ENCODE results near the gene GNPDA2. TPM values are rescaled to one million over a fixed set of nuclear protein-coding genes. Genes with fewer than 3 reads are reported as not detected.
"Not testable (repeated sequence)": the region's sequence is repeated elsewhere in the genome, so short reads cannot be mapped to it uniquely, and the experiment has no call there.

The GNPDA2 gene
- total RNA-seq, result 10 to 100 TPM; 22.0 to 25.9 (median 22.6) TPM

DNA sequence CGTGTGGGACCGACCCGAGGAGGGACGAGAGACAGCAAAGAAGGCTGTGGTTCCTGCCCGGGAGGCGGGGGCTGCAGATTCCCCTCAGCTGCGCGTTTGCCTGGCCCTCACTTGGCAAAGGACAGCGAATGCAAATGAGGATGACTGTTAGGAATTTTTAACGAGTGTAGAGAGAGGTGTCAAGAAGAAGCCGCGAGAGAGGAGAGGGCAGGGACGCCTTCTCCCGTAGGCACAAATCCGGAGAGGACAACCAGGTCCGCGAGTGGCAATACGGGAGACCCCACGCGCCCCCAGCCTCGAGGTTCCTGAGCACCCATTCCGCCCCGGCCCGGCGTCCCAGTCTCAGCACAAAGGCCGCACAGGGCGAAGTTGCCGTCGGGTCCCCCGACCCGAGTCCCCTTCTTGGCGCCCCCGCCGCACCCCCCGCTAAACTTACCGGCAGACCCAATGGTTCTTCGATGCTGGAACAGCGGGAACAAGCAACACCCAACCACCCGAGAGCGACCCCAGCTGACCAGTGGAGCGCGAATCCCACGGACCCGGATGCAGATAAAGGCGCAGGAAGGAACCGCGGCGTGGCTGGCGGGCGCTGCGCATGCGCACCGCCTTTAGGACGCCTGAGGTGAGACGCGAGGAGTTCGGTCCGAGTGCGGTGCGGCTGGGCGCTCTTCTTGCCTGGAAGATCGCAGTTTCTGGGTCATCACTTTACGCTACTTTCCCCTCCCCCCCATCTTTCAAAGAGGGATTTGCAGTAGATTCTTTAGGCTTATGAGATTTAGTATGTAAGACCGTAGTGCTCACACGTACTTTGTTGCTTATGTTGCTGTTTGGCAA lies at the start of gene GNPDA2:
Gene GNPDA2, minus strand, starts transcription at position 519 of the 834 bp plus-strand sequence. CDS start 4,349 bp downstream, outside the sequence.
- no peaks in the 10 kb centered on the region for H3K9me3 Mint-ChIP-seq
- H3K4me3 Mint-ChIP-seq, result peak within 1 kb of the TSS; percentile 95
- ATAC-seq (peak; percentile 91 to 92), DNase-seq (peak; percentile 73)
- no peaks in the 10 kb centered on the region for H3K27me3 Mint-ChIP-seq (ENCODE audit: low read depth)
- H3K36me3 Mint-ChIP-seq (ENCODE audit: insufficient read depth), result peaks cover 3% of the 10 kb centered on the region
- H3K4me1 Mint-ChIP-seq (ENCODE audit: low read depth), result peaks cover 39% of the 10 kb centered on the region

DNA sequence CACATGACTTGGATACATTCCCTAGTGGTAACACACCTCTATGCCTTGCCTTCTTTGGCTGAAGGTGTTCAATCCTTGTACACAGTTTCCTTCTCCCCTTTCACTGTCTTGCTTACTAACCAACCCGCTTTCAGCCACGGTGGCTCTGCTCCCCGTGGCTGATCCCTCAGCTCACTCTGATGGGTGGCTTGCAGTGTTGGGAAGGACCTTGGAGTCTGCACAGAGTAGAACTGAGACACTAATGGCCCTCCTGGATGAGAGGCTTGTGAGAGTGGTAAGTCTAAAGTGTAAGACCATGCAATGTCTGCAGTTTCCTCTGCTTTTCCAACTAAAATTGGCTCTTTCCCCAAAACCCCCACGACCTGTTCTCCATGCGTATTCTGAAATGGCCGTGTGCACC lies 46.0 kb upstream of the GNPDA2 start:
- no peak overlapping the region for H3K4me3 Mint-ChIP-seq
- ATAC-seq (no peak), DNase-seq (no peak)
- no peaks in the 10 kb centered on the region for H3K4me1 Mint-ChIP-seq (ENCODE audit: low read depth)
- H3K9me3 Mint-ChIP-seq, result peaks cover 4% of the 10 kb centered on the region
- H3K36me3 Mint-ChIP-seq (ENCODE audit: insufficient read depth), result no peaks in the 10 kb centered on the region
- H3K27me3 Mint-ChIP-seq (ENCODE audit: low read depth), result peaks cover 5% of the 10 kb centered on the region

DNA sequence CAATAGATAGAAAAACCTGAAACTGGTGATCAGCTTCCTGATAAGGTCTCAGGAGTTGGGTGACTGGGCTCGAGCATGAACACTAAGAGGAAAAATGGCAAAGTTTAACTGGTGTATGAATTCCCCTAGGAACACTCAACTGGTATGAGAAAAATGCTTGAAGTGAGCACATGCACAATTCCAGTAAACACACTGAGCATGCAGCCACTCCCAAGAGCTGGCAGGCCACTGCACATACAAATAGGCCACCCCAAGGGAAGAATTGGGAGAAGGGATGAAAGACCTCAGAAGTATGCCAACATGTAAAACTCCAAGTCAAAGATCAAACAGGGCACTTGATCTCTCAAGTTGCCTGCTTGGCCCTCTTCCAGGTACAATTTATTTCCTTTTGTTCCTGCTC lies 45.4 kb upstream of the GNPDA2 start:
- no peak for DNase-seq
- ATAC-seq, result no peak
- H3K36me3 Mint-ChIP-seq (ENCODE audit: insufficient read depth), result no peaks in the 10 kb centered on the region
- H3K4me1 Mint-ChIP-seq (ENCODE audit: low read depth), result no peaks in the 10 kb centered on the region
- H3K4me3 Mint-ChIP-seq, result no peak overlapping the region
- H3K27me3 Mint-ChIP-seq (ENCODE audit: low read depth), result peaks cover 5% of the 10 kb centered on the region
- H3K9me3 Mint-ChIP-seq, result peaks cover 4% of the 10 kb centered on the region

DNA sequence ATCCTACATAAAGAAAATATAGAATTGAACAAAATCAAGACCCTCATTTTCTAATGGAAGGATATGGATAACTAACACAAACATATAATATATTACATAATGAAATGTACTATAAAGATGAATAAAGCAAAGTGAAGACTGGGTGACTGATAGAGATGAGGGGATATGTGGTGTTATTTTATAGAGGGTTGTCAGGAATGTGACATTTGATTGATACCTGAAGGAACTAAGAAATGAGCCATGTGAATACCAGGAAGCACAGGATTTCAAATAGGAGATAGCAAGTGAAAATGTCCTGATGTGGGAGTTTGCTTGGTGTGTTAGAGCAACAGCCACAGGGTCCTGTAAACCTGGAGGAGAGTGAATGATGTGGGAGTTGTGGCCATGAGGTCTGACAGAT lies 40.1 kb upstream of the GNPDA2 start:
- H3K27me3 Mint-ChIP-seq (ENCODE audit: low read depth), result peaks cover 10% of the 10 kb centered on the region
- ATAC-seq, result no peak
- H3K9me3 Mint-ChIP-seq, result no peaks in the 10 kb centered on the region
- DNase-seq, result no peak
- no peak overlapping the region for H3K4me3 Mint-ChIP-seq
- no peaks in the 10 kb centered on the region for H3K36me3 Mint-ChIP-seq (ENCODE audit: insufficient read depth)
- no peaks in the 10 kb centered on the region for H3K4me1 Mint-ChIP-seq (ENCODE audit: low read depth)

DNA sequence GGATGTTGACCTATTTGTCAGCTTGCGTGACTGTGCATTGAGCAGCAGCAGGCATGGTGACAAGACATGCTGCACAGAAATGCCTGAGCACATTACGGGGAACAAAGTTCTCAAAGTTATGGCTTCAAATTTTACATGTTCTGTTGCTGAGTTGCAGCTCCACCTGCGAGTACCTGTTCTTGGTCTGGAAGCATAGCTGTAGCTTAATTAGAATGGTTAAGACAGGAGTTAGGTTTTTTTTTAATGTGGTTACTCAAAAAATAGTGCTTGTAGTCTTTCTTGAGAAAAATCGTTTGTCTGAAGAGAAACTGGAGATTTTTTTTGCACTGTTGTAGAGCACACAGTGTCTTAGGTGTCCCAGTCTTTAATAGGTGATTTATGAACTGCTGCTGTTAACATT lies 38.8 kb upstream of the GNPDA2 start:
- no peaks in the 10 kb centered on the region for H3K36me3 Mint-ChIP-seq (ENCODE audit: insufficient read depth)
- ATAC-seq (no peak), DNase-seq (no peak)
- H3K9me3 Mint-ChIP-seq, result no peaks in the 10 kb centered on the region
- peaks cover 16% of the 10 kb centered on the region for H3K27me3 Mint-ChIP-seq (ENCODE audit: low read depth)
- H3K4me3 Mint-ChIP-seq, result no peak overlapping the region
- no peaks in the 10 kb centered on the region for H3K4me1 Mint-ChIP-seq (ENCODE audit: low read depth)

DNA sequence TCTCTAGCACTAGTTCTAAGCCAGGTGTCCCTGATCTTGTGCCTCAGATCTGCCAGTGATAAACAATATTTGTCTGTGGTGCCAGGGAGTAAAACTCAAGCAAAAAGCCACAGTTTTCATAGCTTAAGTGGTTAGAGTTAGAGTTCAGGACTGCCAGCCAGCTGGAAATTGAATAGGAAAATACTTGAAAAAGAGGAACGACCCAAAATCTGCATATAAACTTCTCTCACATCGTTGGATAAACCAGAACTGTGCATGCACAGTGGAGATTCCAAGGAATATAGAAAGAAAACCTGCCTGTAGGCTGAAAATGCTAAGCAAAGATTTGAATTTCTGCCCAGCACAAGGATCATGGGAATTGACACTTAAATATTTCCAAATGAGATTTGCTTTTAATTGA lies 35.0 kb upstream of the GNPDA2 start:
- H3K9me3 Mint-ChIP-seq, result no peaks in the 10 kb centered on the region
- H3K27me3 Mint-ChIP-seq (ENCODE audit: low read depth), result peaks cover 14% of the 10 kb centered on the region
- no peak for ATAC-seq
- no peak overlapping the region for H3K4me3 Mint-ChIP-seq
- no peak for DNase-seq
- H3K4me1 Mint-ChIP-seq (ENCODE audit: low read depth), result no peaks in the 10 kb centered on the region
- no peaks in the 10 kb centered on the region for H3K36me3 Mint-ChIP-seq (ENCODE audit: insufficient read depth)

DNA sequence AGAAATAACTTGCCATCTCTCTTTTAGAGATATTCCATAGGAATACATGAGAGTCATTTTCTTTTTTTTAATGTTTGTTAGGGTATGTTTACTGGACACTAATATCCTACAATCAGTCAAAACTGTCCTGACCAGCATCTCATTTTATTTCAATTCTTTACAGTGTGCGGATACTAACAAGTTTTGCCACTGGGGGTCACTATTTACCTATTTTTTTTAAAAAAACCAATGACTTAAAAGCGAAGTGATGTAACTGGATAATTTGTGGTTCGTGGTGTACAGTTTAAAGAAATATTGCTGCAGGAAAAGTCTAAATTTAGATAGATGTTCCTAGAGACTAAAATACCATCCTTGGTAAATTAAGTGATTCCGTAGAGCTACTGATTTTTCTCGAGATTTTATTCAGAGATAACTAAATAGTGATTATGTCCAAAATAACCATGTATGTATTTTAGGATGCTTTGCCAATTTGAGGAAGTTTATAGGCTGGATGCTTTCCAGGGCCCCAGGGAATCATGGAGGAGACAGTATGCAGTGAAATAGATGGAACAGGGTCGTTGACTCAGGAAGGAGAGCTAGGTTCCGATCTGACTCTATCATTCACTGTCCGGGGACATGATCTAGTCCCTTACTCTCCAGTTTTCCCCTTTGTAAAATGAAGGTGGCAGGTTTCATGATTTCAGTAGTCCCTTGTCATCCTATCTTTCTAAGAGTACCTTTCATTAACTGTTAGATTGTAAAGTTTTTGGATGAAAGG lies 34.0 kb upstream of the GNPDA2 start:
- no peak for ATAC-seq
- H3K4me1 Mint-ChIP-seq (ENCODE audit: low read depth), result no peaks in the 10 kb centered on the region

DNA sequence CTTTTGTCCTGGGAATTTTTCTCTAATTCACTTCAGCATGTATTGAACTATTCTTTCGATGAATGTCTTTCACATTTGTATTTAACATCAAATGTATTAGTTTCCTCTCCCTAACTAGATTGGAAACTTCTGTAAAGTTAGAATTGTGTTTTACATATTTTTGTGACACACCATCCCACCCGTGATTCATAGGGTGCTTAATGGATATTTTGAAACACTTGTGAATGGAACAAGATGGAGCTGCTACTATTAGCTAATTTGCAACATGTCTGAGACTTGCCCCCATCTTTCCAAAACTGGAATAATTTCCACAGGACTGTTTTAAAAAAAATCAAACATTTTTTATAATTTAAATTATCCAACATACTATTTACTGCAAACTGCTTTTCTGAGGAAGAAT lies 30.2 kb upstream of the GNPDA2 start:
- ATAC-seq (no peak), DNase-seq (no peak)
- H3K36me3 Mint-ChIP-seq (ENCODE audit: insufficient read depth), result no peaks in the 10 kb centered on the region
- H3K4me1 Mint-ChIP-seq (ENCODE audit: low read depth), result no peaks in the 10 kb centered on the region
- H3K9me3 Mint-ChIP-seq, result no peaks in the 10 kb centered on the region
- peaks cover 22% of the 10 kb centered on the region for H3K27me3 Mint-ChIP-seq (ENCODE audit: low read depth)
- no peak overlapping the region for H3K4me3 Mint-ChIP-seq

More for the DNA sequence above, 34.0 kb upstream of the GNPDA2 start:
- no peak overlapping the region for H3K4me3 Mint-ChIP-seq
- H3K27me3 Mint-ChIP-seq (ENCODE audit: low read depth), result peaks cover 17% of the 10 kb centered on the region
- H3K9me3 Mint-ChIP-seq, result no peaks in the 10 kb centered on the region
- no peak for DNase-seq
- H3K36me3 Mint-ChIP-seq (ENCODE audit: insufficient read depth), result no peaks in the 10 kb centered on the region

DNA sequence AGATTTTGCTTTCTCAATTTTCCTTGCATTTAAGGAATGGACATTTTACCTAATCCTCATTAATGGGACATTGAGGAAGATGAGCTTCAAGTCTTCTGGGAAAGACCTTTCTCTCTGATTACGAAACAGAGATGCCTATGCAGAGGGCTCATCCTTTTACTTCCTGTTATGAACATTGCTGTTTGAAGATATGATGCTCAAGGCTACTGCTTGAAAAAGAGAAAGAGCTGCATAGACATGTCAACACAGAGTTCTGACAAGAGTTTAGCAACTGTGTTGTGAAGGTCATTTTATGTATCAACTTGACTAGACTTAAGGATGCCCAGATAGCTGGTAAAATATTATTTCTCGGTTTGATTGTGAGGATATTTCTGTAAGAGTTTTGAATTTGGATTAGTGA lies 13.8 kb upstream of the GNPDA2 start:
- Mint-ChIP-seq H3K27me3 (ENCODE audit: low read depth) (peaks cover 14% of the 10 kb centered on the region), H3K9me3 (no peaks in the 10 kb centered on the region), H3K36me3 (ENCODE audit: insufficient read depth) (no peaks in the 10 kb centered on the region), H3K4me1 (ENCODE audit: low read depth) (no peaks in the 10 kb centered on the region), H3K4me3 (no peak overlapping the region)
- ATAC-seq (no peak), DNase-seq (no peak)

DNA sequence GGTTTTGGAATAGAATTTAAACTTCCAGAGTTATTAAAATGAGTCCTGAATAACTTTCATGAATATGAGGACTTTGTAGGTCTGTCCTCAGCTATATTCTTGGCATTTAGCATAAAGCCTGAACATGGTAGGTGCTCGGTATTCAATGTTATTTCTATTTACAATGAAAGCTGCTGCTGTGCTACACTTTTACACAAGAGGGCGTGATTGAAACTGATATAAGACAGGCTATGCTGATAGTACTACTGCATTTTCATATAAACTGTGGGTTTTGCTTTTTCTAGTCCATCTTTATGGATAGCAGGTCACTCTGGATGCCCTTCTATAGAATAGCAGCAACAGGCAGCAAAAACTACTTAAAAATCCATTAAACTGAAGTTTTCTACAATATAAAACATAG lies 12.3 kb upstream of the GNPDA2 start:
- DNase-seq (no peak), ATAC-seq (no peak)
- Mint-ChIP-seq H3K4me3 (no peak overlapping the region), H3K27me3 (ENCODE audit: low read depth) (peaks cover 27% of the 10 kb centered on the region), H3K36me3 (ENCODE audit: insufficient read depth) (no peaks in the 10 kb centered on the region), H3K9me3 (no peaks in the 10 kb centered on the region), H3K4me1 (ENCODE audit: low read depth) (no peaks in the 10 kb centered on the region)

DNA sequence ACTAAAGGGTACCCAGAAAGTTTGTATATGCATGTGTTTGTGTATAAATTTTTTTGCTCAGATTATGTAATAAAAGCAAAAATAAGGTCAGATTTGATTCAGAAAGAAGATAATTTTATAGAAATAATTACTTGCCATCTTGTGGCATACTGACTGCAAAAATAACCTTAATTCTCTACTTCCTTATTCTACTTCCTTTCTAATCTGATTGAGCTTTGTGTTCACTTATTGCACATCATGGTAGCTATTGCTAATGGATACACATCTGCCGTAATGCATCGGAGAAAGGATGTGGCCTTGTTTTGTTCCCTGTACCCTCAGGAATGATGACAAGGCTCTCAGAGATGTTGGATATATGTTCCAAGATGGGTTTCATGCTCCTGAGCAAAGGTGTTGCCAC lies 10.5 kb upstream of the GNPDA2 start:
- Mint-ChIP-seq H3K4me1 (ENCODE audit: low read depth) (no peaks in the 10 kb centered on the region), H3K4me3 (no peak overlapping the region), H3K9me3 (no peaks in the 10 kb centered on the region), H3K36me3 (ENCODE audit: insufficient read depth) (no peaks in the 10 kb centered on the region), H3K27me3 (ENCODE audit: low read depth) (peaks cover 29% of the 10 kb centered on the region)
- ATAC-seq, result no peak
- no peak for DNase-seq

DNA sequence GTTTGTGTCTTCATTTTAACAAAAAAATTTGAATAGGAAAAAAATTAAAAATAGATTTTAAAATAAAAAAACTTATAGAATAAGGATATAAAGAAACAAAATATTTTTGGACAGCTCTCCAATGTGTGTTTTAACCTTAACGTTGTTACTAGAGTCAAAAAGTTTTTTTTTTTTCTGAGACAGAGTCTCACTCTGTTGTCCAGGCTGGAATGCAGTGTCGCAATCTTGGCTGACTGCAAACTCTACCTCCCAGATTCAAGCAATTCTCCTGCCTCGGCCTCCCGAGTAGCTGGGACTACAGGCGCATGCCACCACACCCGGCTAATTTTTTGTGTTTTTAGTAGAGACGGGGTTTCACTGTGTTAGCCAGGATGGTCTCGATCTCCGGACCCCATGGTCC lies 2.3 kb upstream of the GNPDA2 start:
- not testable (repeated sequence) for H3K4me3 Mint-ChIP-seq; ATAC-seq; H3K9me3 Mint-ChIP-seq; H3K36me3 Mint-ChIP-seq (ENCODE audit: insufficient read depth); H3K27me3 Mint-ChIP-seq (ENCODE audit: low read depth); DNase-seq
- peaks cover 31% of the 10 kb centered on the region for H3K4me1 Mint-ChIP-seq (ENCODE audit: low read depth)

DNA sequence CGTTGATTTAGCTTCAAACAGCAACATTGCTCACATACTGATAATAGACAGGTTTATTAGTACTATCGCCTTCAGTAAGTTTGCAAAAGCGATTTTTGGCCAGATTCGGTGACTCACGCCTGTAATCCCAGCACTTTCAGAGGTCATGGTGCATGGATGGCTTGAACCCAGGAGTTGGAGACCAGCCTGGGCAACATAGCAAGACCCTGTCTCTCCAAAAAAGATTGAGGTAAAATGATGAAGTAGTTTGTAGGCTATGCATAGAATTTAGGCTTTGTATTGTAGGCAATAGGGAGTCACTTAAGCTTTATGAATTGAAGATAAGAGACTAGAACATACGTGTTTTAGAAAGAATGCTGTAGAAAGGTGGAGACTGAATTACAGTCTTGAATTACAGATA lies 1.1 kb upstream of the GNPDA2 start:
- DNase-seq, result no peak
- peaks cover 38% of the 10 kb centered on the region for H3K4me1 Mint-ChIP-seq (ENCODE audit: low read depth)
- H3K36me3 Mint-ChIP-seq (ENCODE audit: insufficient read depth), result peaks cover 3% of the 10 kb centered on the region
- peak overlapping the region; percentile 95 for H3K4me3 Mint-ChIP-seq
- no peak for ATAC-seq
- H3K9me3 Mint-ChIP-seq, result no peaks in the 10 kb centered on the region
- no peaks in the 10 kb centered on the region for H3K27me3 Mint-ChIP-seq (ENCODE audit: low read depth)

DNA sequence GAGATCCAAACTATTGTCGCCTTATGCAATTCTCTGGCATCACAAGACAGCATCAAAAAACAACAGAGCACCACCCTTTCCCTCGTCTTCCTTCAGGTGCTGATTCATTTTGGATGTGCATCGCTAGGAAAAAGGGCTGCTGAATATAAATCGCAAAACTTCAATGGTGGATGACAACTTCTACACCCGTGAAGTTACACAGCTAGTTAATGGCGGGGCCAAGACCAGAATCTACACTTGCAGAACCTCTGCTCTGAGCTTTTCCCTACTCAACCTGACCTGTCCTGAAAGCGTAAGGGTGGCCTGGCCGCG lies 674 bp downstream of the GNPDA2 start:
- Mint-ChIP-seq H3K9me3 (no peaks in the 10 kb centered on the region), H3K4me1 (ENCODE audit: low read depth) (peaks cover 45% of the 10 kb centered on the region), H3K4me3 (peak overlapping the region; percentile 95), H3K36me3 (ENCODE audit: insufficient read depth) (peaks cover 3% of the 10 kb centered on the region), H3K27me3 (ENCODE audit: low read depth) (no peaks in the 10 kb centered on the region)
- no peak for DNase-seq
- peak in 1 of 2 donors; percentile 3 for ATAC-seq

DNA sequence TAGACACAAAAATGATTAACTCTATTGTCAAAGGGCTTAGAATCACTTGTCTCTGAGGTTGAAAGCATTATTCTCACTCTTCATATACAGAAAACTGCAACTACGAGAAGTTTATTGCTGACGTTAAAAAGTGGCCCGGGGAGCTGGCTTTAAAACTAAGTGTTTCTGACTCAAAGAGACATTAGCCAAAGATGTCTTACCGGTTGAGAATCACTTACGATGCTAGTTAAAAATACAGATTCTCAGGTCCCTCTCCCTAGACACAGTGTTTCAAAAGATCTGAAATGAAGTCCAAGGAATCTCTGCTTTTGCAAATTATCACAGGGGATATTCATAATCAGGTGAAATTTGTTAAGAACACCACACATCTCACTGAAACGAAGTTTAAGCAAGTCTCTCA lies 1.2 kb downstream of the GNPDA2 start:
- no peak for ATAC-seq
- H3K27me3 Mint-ChIP-seq (ENCODE audit: low read depth), result no peaks in the 10 kb centered on the region

More for the DNA sequence above, 1.2 kb downstream of the GNPDA2 start:
- no peak for DNase-seq
- H3K36me3 Mint-ChIP-seq (ENCODE audit: insufficient read depth), result peaks cover 3% of the 10 kb centered on the region
- H3K4me1 Mint-ChIP-seq (ENCODE audit: low read depth), result peaks cover 47% of the 10 kb centered on the region
- H3K4me3 Mint-ChIP-seq, result peak overlapping the region; percentile 95
- no peaks in the 10 kb centered on the region for H3K9me3 Mint-ChIP-seq
